Measurements from ENCODE around the gene BABAM2. TPM values are rescaled to one million over a fixed set of nuclear protein-coding genes. Genes with fewer than 3 reads are reported as not detected.
A peak's percentile ranks its signal among the peaks of the same experiment; 100 is the strongest.

Gene BABAM2
- total RNA-seq, 2 donors from 2014 or later, result 36.4 to 40.9 TPM

DNA sequence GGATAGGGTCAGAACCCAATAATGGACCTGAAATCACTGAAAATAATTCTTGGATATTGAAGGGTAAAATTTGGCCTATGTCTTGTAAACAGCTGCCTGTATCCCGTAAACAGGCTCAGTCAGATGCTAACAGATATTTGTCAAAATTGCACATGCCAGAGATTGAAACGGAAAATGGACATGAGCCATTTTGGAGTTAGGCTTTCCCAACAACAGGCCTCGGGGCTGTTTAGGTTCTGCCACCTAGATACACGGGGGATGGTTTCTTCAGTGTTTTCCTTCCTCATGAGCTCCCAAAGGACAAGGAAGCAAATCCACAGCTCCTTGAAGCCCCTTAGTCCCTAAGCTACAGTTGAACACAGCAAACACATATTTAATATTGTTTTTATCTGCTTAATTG lies 297.9 kb downstream of the BABAM2 start:
- Mint-ChIP-seq H3K36me3 (ENCODE audit: low read depth) (no peaks in the 10 kb centered on the region), H3K27ac (no peak overlapping the region), H3K4me3 (no peak overlapping the region), H3K4me1 (no peaks in the 10 kb centered on the region), H3K9me3 (no peaks in the 10 kb centered on the region), H3K27me3 (ENCODE audit: insufficient read depth) (no peaks in the 10 kb centered on the region)
- Histone ChIP-seq H3K9ac (ENCODE audit: extremely low read depth, low read length, poor library complexity, severe bottlenecking) (no peak overlapping the region), H3K36me3 (ENCODE audit: control insufficient read depth, insufficient read depth, low read length) (no peaks in the 10 kb centered on the region), H3K27ac (ENCODE audit: low read depth, low read length) (no peak overlapping the region), H3K27me3 (ENCODE audit: control insufficient read depth, insufficient read depth, low read length, poor library complexity, severe bottlenecking) (no peaks in the 10 kb centered on the region), H3K9me3 (ENCODE audit: control insufficient read depth, low read length) (no peaks in the 10 kb centered on the region), H3K4me1 (ENCODE audit: control insufficient read depth, insufficient read depth, low read length) (no peaks in the 10 kb centered on the region), H3K4me3 (ENCODE audit: low read length) (no peak overlapping the region)
- DNase-seq, result no peak
- TF ChIP-seq, protein P1, sequence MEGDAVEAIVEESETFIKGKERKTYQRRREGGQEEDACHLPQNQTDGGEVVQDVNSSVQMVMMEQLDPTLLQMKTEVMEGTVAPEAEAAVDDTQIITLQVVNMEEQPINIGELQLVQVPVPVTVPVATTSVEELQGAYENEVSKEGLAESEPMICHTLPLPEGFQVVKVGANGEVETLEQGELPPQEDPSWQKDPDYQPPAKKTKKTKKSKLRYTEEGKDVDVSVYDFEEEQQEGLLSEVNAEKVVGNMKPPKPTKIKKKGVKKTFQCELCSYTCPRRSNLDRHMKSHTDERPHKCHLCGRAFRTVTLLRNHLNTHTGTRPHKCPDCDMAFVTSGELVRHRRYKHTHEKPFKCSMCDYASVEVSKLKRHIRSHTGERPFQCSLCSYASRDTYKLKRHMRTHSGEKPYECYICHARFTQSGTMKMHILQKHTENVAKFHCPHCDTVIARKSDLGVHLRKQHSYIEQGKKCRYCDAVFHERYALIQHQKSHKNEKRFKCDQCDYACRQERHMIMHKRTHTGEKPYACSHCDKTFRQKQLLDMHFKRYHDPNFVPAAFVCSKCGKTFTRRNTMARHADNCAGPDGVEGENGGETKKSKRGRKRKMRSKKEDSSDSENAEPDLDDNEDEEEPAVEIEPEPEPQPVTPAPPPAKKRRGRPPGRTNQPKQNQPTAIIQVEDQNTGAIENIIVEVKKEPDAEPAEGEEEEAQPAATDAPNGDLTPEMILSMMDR (conservative IDR thresholded peaks at IDR 0.05), result no peak
- 95% methylated on average over 4 of the region's 4 CpGs for WGBS, 2 experiments (ENCODE audit: insufficient coverage in 1 of 2, insufficient read length in 1 of 2)

DNA sequence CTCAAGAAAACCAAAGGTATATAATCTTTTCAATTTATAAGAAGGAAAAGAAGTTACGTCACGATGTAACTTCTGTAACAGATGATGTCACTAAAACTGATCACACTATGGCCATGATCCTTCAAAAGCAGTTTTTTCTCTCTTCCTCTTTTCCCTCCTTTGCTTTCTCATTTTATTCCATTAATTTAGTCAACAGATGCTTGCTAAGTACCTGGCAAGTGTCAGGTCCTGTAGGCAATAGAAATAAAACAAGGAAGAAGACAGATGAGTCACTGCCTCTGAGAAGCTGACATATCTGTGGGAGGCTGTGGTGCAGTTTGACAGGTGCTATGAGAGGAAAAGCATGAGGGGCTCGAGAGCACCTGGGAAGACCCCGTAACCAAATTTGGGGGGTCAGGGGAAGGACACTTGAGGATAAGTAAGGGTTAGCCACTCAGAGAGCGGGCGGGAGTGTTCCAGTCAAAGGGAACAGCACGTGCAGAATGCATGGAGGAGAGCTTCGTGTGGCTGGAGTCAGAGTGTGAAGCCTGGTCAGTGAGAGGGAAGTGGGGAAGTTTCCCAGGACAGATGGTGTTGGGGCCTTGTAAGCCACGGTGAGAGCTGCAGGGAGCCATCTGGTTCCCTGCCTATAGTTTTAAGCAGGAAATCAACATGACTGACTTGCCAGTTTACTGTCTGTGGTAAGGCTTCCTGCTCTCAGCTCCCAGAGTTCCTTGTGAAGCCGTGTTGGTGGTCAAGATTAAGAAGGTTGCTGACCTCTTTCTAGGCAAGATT lies 303.3 kb downstream of the BABAM2 start:
- no peaks in the 10 kb centered on the region for H3K27me3 Mint-ChIP-seq (ENCODE audit: insufficient read depth)
- DNase-seq, result no peak
- H3K9ac ChIP-seq (ENCODE audit: extremely low read depth, low read length, poor library complexity, severe bottlenecking), result no peak overlapping the region
- no peaks in the 10 kb centered on the region for H3K36me3 Mint-ChIP-seq (ENCODE audit: low read depth)
- peak overlapping the region; percentile 13 for H3K27ac Mint-ChIP-seq
- H3K36me3 ChIP-seq (ENCODE audit: control insufficient read depth, insufficient read depth, low read length), result no peaks in the 10 kb centered on the region
- no peak overlapping the region for H3K4me3 ChIP-seq (ENCODE audit: low read length)
- no peaks in the 10 kb centered on the region for H3K27me3 ChIP-seq (ENCODE audit: control insufficient read depth, insufficient read depth, low read length, poor library complexity, severe bottlenecking)
- WGBS, 2 experiments (ENCODE audit: insufficient coverage in 1 of 2, insufficient read length in 1 of 2), result 86 to 94% methylated on average over 9 to 10 of the region's 10 CpGs
- no peak overlapping the region for H3K4me3 Mint-ChIP-seq
- no peaks in the 10 kb centered on the region for H3K9me3 Mint-ChIP-seq
- H3K27ac ChIP-seq (ENCODE audit: low read depth, low read length), result no peak overlapping the region
- H3K4me1 ChIP-seq (ENCODE audit: control insufficient read depth, insufficient read depth, low read length), result no peaks in the 10 kb centered on the region
- no peaks in the 10 kb centered on the region for H3K4me1 Mint-ChIP-seq
- H3K9me3 ChIP-seq (ENCODE audit: control insufficient read depth, low read length), result no peaks in the 10 kb centered on the region
- TF ChIP-seq, protein P1 (conservative IDR thresholded peaks at IDR 0.05), result no peak

DNA sequence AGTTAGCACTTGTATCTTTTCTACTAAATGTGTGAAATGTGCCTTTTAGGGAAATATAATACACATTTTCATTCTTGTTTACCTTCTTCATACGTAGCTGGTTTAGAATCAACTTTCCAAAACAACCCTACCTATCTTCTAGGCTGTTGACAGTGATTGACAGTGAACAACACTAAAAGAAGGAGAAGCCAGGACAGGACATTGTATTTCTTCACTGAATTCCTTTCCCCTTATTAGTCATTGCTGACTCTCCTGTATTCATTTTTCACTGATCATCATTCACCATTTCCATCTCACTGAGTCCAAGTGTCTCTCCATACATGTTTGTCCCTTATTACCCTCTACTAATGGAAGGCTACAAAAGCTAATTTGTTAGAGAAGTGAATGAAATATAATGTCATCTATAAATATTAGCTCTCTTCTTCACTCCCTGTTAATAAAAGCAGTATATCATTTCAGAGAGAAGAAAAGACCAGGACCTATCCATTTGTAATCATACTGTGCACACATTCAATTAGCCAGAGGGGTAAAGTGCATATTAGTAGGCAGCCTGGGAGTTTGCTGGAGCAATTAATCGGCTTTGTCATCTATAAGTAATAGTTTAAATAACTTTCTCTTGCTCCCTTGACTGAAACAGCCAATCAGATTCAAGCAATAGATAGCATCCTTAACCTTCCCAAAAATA lies 309.6 kb downstream of the BABAM2 start:
- Mint-ChIP-seq H3K36me3 (ENCODE audit: low read depth) (no peaks in the 10 kb centered on the region), H3K9me3 (no peaks in the 10 kb centered on the region), H3K27me3 (ENCODE audit: insufficient read depth) (no peaks in the 10 kb centered on the region), H3K4me3 (no peak overlapping the region), H3K27ac (no peak overlapping the region), H3K4me1 (peaks cover 6% of the 10 kb centered on the region)
- Histone ChIP-seq H3K27me3 (ENCODE audit: control insufficient read depth, insufficient read depth, low read length, poor library complexity, severe bottlenecking) (no peaks in the 10 kb centered on the region), H3K4me3 (ENCODE audit: low read length) (no peak overlapping the region), H3K27ac (ENCODE audit: low read depth, low read length) (no peak overlapping the region), H3K4me1 (ENCODE audit: control insufficient read depth, insufficient read depth, low read length) (no peaks in the 10 kb centered on the region), H3K36me3 (ENCODE audit: control insufficient read depth, insufficient read depth, low read length) (no peaks in the 10 kb centered on the region), H3K9me3 (ENCODE audit: control insufficient read depth, low read length) (no peaks in the 10 kb centered on the region), H3K9ac (ENCODE audit: extremely low read depth, low read length, poor library complexity, severe bottlenecking) (no peak overlapping the region)
- DNase-seq, result no peak
- TF ChIP-seq, protein P1 (conservative IDR thresholded peaks at IDR 0.05), result no peak
- WGBS, 2 experiments (ENCODE audit: insufficient coverage in 1 of 2, insufficient read length in 1 of 2), result 94% methylated on average over 1 of the region's 2 CpGs; no CpG with 5 or more reads in 1 of the 2 experiments

Data from endodermal cell (in vitro differentiated cells).